ENCODE results near the gene IFITM2.
"Not testable (repeated sequence)": the region's sequence is repeated elsewhere in the genome, so short reads cannot be mapped to it uniquely, and the experiment has no call there.

The IFITM2 gene

DNA sequence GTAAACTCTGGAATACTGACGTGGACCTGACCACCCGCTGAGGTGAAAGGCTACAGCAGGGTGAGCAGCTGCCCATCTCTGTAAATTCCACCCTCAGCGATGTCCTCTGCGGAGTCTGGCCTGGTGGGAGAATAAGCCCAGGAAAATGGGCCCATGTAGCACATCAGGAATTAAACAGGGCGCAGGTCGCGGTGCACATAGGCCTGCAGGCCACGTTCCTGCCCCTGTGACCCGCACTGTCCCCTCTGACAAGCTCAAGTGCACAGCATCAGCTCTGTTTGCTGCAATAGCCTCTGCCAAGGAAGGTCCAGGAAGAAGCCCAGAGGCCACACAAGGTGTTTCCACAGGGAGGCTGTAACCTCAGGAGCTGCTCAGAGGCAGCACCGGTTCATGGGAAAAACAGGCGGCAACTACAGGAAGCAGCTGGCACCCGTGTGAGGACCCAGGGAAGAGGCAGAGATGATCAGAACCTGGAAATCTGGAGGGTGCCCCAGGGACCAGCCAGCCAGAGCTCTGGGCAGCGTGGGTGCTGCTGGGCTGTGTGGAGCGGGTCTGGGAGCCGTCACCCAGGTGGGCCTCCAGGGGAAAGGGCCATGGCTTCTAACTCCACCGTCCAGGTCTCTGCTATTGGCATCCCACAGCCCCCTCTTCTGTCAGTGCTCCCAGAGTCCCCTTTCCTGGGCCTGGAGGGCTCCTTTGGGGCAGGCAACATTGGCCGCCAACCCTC, 808 bp upstream of the IFITM2 start:
- DNase-seq (ENCODE audit: low read depth in 2 of 2, low spot score in 1 of 2): no peak

- DNase-seq (ENCODE audit: low read depth in 2 of 2, low spot score in 1 of 2): not testable (repeated sequence)
Measured at GRCh38 chr11:308740-309665, 1.4 kb downstream of the IFITM2 start.

DNA sequence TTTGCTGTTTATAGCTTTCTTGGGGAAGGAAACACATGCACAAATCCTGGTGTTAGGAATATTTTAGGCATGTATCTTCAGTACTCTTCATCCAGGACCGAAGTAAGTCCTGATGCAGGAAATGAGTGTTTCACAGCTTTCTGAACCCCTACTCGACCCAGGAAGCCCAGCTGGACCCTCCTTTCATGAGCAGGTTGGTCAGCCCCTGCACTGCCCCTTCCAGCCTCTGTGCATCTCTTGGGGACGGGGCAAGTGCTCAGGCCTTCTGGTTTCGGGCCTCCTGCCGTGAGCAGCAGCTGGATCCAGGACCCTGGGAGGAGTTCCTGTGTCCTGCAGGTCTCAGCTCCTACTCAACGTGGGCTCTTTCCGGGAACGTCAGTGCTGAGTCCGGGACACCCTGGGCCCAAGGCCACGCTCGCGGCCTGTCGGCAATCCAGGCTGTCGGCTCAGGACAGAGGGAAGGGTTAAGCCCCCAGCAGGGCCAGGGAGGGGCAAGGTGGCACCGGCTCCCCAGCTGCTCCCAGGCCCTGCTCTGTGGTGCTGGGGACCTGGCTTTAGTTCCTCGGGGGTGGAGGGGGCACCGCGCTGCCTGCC, 2.5 kb downstream of the IFITM2 start:
- DNase-seq (ENCODE audit: low read depth in 2 of 2, low spot score in 1 of 2): not testable (repeated sequence)

GRCh38 chr11:311013-311748, 3.6 kb downstream of the IFITM2 start:
- DNase-seq (ENCODE audit: low read depth in 2 of 2, low spot score in 1 of 2): not testable (repeated sequence)

DNA sequence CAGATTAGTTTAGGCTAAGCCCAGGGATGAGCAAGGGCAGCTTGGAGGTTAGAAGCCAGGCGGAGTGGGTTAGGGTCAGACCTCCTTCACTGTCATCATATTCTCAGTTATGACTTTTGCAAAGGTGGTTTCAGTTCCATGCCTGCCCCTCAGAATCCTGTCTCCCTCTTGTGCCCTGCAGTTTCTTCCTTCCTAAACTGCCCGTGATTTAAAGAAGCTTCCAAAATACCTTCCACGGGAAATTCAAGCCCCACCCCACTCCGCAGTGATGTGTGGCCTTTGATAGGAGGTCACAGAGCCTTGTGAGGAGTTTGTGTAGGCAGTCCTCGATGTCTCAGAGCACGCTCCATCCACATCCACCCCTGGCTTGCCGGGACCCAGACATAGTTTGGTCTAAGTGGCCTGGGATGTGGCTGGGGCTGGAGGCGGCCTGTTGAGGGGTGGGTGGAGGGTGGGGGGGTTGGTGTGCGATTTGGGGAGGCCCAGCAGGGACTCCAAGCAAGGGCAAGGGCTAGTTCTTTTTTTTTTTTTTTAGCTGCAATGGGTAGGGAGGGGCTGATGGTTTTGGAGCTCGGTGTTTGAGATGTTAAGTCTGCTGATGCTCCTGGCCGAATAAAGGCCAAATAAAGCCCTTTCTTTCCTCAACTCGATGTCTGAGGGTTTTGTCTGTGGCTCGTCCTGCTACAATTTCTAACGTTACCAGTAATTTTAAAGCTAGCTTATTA, 4.6 kb downstream of the IFITM2 start:
- DNase-seq (ENCODE audit: low read depth in 2 of 2, low spot score in 1 of 2): no peak

DNA sequence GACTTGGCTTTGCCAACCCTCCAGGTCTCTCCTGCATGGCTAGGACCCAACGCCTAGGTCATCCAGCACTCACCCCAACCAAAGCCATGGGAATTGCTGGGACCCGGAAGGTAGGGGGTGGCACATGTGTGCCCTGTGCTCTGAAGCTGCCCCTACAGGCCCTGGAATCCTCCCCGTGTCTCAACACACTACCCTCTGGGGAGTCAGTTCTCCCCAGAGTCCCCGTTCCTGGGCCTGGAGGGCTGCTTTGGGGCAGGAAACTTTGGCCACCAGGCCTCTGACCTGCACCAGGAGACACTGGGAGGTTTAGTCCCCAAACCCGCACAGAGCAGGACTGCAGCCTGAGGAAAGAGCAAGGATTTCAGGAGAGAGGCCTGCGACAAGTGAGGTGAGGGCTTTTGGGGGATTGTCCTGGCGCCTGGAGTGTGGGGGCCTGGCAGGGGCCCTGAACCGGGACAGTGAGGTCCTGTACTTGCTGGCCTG, 5.7 kb downstream of the IFITM2 start:
- DNase-seq (ENCODE audit: low read depth in 2 of 2, low spot score in 1 of 2): no peak

DNA sequence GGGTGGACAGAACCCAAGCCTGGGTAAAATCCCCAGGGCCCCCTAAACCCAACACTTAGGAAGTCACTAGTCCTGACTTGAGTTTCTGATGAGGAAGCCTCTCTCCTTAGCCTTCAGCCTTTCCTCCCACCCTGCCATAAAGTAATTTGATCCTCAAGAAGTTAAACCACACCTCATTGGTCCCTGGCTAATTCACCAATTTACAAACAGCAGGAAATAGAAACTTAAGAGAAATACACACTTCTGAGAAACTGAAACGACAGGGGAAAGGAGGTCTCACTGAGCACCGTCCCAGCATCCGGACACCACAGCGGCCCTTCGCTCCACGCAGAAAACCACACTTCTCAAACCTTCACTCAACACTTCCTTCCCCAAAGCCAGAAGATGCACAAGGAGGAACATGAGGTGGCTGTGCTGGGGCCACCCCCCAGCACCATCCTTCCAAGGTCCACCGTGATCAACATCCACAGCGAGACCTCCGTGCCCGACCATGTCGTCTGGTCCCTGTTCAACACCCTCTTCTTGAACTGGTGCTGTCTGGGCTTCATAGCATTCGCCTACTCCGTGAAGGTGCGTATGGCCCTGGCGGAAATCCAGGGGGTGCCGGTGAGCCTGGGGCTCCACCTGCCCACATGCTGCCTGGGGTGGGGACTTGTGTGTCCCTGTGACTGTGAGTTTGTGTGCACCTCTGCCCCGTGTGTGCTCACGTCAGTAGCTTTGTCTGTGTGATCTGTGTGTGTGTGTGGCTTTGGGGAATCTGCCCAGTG, 6.4 kb downstream of the IFITM2 start, which contains the start of gene IFITM1:
Gene IFITM1 (plus strand): TSS at position 254 of the 767 bp plus-strand sequence. CDS start 131 bp downstream, at position 385.
- DNase-seq (ENCODE audit: low read depth in 2 of 2, low spot score in 1 of 2): no peak

GRCh38 chr11:314554-314875, 6.9 kb downstream of the IFITM2 start:
- not testable (repeated sequence) for DNase-seq (ENCODE audit: low read depth in 2 of 2, low spot score in 1 of 2)

GRCh38 chr11:315051-315481, 7.5 kb downstream of the IFITM2 start:
- no peak for DNase-seq (ENCODE audit: low read depth in 2 of 2, low spot score in 1 of 2)

- DNase-seq (ENCODE audit: low read depth in 2 of 2, low spot score in 1 of 2): no peak
Measured at GRCh38 chr11:315516-315994, 7.9 kb downstream of the IFITM2 start.

DNA sequence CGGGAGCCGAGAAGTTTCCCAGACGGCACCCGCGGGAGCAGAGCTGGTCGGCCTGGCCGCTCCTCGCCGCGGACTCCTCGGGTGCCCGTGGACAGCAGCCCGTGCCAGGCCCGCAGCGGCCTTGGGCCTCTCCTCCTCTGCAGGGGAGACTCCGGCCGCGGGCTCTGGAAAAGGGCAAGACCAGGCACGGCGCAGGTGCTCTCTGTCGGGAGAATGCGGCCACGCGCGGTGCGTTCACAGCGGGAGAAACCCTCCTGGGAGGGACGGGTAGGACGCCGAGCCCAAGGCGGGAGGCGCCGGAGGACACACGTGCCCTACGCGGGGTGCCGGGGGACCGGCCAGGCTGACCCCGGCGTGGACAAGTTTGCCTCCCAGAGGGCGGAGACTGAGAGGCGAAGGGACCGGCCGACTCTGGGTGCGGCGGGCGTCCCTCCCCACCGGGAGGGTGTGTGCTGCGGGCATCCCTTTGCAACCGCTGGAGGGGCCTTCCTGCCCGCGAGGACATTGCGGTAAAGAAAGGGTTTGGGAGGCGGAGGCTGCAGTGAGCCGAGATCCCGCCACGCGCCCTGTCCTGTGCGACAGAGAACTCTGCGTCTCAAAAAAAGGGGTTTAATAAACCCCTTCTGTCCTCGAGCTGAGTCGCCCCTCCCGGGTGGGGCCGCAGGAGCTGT, 8.6 kb downstream of the IFITM2 start:
- no peak for DNase-seq (ENCODE audit: low read depth in 2 of 2, low spot score in 1 of 2)

DNA sequence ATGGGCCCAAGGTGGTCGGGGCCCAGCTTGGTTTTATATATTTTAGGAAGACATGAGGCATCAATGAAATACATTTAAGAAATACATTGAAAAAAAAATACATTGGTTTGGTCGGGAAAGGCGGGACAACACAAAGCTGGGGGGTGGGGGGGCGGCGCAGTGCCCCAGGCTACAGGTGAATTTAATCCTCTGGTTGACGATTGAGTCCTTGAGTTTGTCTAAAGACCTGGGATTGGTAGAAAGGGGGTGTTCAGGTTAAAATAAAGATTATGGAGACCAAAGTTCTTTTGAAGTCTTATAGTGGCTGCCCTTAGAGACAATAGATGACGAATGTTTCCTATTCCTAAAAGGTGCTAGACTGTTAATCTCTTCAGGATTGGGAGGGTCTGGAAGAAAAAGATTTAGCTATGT, 9.3 kb downstream of the IFITM2 start:
- no peak for DNase-seq (ENCODE audit: low read depth in 2 of 2, low spot score in 1 of 2)

DNA sequence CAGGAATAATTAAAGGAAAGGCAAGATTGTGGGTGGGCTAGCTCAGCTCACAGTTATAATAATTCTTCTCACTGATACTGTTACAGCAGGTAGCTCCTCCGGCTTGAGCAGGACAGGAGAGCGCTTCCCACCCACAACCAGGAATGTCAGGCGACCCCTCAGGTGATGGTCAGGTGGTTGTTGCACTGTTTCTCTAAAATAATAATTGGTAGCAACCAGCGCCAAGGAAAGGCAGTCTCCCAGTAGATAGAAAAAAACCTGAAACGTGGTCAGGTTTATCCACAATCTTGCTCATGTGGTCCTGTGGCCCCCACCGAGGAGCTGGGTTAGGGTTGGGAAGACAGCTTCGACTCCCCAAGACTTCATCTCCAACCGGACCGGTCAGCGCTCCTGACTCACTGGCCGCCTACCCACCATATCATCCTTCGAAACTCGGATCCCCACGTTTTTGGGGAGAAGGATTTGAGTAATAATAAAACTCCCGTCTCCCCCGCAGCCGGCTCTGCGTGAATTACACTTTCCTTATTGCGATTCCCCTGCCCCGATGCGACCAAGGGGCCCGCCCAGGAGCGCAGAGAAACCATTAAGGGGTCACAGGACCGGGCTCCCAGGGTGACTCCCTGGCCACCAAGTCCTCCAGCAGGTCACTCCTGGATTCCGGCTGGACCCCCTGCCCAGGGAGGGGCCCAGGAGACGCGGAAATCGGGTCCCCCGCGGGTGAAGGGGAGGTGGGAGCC, 10.2 kb downstream of the IFITM2 start:
- DNase-seq (ENCODE audit: low read depth in 2 of 2, low spot score in 1 of 2): not testable (repeated sequence)

GRCh38 chr11:318405-319120, 10.9 kb downstream of the IFITM2 start:
- not testable (repeated sequence) for DNase-seq (ENCODE audit: low read depth in 2 of 2, low spot score in 1 of 2)

DNA sequence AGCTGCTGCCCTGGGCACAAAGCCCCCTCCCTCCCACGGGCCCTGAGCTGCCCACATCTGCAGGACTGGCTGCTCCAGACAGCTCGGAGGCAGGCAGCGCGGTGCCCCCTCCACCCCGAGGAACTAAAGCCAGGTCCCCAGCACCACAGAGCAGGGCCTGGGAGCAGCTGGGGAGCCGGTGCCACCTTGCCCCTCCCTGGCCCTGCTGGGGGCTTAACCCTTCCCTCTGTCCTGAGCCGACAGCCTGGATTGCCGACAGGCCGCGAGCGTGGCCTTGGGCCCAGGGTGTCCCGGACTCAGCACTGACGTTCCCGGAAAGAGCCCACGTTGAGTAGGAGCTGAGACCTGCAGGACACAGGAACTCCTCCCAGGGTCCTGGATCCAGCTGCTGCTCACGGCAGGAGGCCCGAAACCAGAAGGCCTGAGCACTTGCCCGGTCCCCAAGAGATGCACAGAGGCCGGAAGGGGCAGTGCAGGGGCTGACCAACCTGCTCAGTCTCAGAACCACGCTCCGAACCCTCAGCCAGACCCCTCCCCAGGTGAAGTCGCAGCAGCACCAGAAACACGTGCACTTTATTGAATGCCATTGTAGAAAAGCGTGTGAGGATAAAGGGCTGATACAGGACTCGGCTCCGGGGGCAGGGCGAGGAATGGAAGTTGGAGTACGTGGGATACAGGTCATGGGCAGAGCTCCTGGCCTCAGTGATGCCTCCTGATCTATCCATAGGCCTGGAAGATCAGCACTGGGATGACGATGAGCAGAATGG, 11.7 kb downstream of the IFITM2 start:
- DNase-seq (ENCODE audit: low read depth in 2 of 2, low spot score in 1 of 2): not testable (repeated sequence)

- DNase-seq (ENCODE audit: low read depth in 2 of 2, low spot score in 1 of 2): not testable (repeated sequence)
Measured at GRCh38 chr11:319888-320273, 12.3 kb downstream of the IFITM2 start.

- DNase-seq (ENCODE audit: low read depth in 2 of 2, low spot score in 1 of 2): no peak
Measured at GRCh38 chr11:324156-324555, 16.5 kb downstream of the IFITM2 start.
